GM18873 (cell line): ENCODE results near the gene NAV2.
A peak's percentile ranks its signal among the peaks of the same experiment; 100 is the strongest.

Experiments used
- ATAC-seq: cut with Tn5 transposase; IDR thresholded peaks from one replicate; pipeline ENCODE4 v1.9.1; 2021; ENCODE audit warnings: mild to moderate bottlenecking, moderate library complexity, moderate number of reproducible peaks; ENCODE audit not compliant: unreplicated experiment, low FRiP score

The NAV2 gene

GRCh38 chr11:19686234-19686633 is 26.4 kb upstream of the NAV2 start:
- ATAC-seq = no peak

DNA sequence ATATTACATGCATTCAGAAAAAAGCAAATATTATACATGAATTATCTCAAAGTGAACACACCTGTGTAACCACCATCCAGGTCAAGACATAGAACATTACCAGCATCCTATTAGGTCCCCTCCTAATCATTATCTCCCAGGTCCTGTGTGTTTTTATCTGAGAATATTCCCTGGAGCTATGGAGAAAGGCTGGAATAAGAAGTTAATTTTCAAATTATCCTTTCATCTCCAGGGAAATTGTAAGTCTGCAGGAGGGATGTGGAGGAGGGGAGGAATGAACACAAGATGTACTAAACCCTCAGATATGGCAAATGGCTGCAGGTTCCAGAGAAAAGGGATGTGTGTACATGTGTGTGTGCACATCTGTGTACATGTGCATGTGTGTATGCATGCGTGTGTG is 25.2 kb upstream of the NAV2 start:
- no peak for ATAC-seq

- ATAC-seq = no peak
Observed at GRCh38 chr11:19689281-19690000, 23.2 kb upstream of the NAV2 start.

- no peak for ATAC-seq
Observed at GRCh38 chr11:19690885-19691284, 21.8 kb upstream of the NAV2 start.

GRCh38 chr11:19691815-19692500 is 20.7 kb upstream of the NAV2 start:
- ATAC-seq = no peak

DNA sequence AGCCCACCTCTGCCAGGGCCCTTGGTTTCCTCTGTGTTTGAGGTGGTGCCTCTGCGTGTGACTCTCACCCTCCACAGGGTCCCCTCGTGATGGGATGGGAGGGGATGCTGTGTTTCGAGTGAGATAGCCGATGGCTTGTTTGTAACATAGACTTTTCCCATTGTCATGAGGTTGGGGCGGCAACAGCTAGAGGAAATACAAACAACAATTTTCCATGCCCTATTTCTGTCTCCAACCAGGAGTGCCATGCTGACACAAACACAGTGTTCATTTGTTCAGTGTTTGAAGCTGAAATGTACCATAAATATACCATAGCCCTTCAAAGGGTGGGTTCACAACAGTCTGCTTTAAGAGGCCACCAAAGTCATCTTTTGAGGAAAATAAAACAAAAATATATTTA is 19.5 kb upstream of the NAV2 start:
- ATAC-seq = no peak

DNA sequence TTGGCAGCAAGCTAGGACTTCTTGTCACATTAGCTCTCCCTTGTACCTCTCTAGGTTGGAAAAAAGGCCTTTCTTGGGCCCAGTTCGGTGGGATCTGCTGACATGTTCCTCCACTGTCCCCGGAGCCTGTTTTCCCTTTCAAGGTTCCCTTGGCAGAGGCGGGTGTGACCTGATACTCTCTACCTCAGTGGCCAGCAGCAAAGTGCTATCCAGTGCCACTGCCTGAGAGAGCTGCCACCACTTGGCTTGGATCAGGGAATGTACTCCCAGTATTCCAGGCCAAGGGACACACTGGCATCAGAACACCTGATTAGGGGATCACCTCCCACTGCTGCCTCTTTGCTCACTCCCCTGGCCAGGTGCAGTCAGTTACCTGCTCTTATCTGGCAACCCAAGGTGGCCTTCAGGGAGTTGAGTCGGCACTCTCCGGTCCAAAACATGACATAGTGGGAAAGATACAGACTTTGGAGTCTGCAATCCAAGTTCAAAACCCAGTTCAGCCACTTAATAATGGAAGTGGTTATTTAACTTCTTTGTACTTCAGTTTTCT is 17.8 kb upstream of the NAV2 start:
- no peak for ATAC-seq

DNA sequence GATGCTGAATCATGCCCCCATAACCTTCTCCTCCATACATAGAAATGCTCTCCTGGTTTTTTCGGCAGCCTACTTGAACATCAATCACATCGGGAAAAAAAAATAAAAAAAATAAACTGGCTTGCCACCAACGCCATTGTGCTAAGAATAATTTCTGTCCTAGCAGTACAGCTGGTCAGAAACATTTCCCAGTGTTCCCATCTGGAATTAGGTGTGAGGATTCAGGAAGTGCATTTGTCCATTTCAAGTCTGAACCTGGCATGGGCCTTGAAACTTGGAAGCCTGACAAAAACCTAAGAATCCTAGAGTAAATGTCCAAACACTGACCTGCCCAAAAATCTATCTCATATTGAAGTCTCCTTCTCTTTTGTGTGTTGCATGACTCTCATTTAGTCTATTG is 16.6 kb upstream of the NAV2 start:
- no peak for ATAC-seq

- no peak for ATAC-seq
Observed at GRCh38 chr11:19696904-19697303, 15.7 kb upstream of the NAV2 start.

DNA sequence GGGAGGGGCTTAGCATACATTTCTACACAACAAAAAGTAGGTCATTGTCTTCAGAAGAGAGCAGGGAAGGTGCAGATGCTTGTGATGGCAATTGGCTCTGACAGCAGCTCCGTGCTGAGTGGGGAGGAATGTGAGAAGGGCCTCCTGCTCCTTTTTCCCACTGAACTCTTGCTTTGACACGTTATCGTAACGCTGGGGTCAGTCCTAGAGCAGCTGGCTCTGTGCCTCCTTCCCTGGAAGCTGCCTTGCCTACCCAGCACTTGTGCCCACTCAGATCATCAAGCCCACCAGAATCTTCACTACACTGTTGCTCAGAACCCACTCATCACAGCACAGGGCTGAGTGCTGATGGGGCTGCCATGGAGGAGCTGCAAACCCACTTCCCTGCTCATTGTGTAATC is 14.9 kb upstream of the NAV2 start:
- no peak for ATAC-seq

GRCh38 chr11:19698493-19699292 is 13.9 kb upstream of the NAV2 start:
- ATAC-seq = no peak

DNA sequence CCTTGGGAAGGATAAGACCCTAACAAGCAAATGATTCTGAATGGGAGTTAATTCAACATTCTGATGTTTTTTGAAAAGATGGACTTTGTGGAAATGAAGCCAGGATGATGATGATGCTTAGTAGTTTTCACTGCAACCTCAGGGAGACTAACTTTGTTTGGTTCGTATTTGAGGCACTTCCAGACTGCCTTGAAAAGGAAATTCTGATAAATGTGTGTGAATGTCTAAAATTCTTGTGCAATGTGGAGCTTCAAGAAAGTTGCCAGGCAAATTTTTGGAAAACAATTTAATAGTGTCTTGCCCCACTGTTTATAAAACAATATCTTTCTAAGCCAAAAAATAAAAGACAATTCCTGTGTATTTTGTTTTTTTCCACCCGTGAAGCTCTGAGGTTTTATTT is 11.2 kb upstream of the NAV2 start:
- ATAC-seq = no peak

GRCh38 chr11:19702620-19703019 is 10.0 kb upstream of the NAV2 start:
- ATAC-seq = no peak

GRCh38 chr11:19703211-19703610 is 9.4 kb upstream of the NAV2 start:
- ATAC-seq = no peak

- no peak for ATAC-seq
Observed at GRCh38 chr11:19704213-19704612, 8.4 kb upstream of the NAV2 start.

DNA sequence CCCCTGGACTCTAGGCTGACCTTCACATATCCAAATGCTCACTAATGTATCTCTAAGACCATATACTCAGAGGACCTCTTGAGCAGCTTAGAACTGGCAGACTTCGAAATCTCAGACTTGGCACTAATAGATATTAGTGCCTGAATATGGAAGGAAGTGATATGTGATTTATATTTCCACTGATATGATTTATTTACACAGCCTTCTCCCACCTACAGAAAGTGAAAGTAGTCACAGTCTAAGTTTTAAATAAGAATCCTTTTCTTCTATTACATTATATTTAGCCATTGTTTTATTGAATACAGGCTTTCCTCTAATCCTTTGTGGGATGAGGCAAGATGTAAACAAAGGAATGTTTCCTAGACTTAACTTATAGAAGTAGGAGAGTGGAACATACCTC is 6.7 kb upstream of the NAV2 start:
- ATAC-seq = no peak

- peak; percentile 8 for ATAC-seq
Observed at GRCh38 chr11:19711911-19712280, 741 bp upstream of the NAV2 start.

GRCh38 chr11:19713196-19714021 is 772 bp downstream of the NAV2 start:
- peak; percentile 19 for ATAC-seq

GRCh38 chr11:19714022-19714386 is 1.4 kb downstream of the NAV2 start:
- ATAC-seq = no peak
